ENCODE data around the gene TMEM201. TPM values are rescaled to one million over a fixed set of nuclear protein-coding genes. Genes with fewer than 3 reads are reported as not detected.

The TMEM201 gene
- total and polyA plus RNA-seq, 2 of the 8 experiments (the other 6 are each of a cell fraction or from before 2014, with no cell fraction given) = 8.2 to 27.1 TPM

DNA sequence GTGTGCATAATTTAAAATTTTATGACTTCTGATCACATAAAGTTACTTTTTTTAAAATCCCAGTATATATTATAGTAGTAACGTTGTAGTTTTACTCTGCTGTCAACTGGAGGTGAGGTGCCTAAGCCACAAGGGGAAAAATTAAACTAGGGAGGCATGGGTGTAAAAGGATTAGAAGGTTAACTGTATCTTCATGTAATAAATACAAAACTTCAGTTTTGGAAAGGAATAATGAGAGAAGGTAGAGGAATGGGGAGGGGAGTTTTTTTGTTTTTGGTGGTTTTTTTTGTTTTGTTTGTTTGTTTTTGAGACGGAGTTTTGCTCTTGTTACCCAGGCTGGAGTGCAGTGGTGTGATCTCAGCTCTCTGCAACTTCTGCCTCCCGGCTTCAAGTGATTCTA, 43.8 kb upstream of the TMEM201 start (continued):
- TF ChIP-seq, protein P1, sequence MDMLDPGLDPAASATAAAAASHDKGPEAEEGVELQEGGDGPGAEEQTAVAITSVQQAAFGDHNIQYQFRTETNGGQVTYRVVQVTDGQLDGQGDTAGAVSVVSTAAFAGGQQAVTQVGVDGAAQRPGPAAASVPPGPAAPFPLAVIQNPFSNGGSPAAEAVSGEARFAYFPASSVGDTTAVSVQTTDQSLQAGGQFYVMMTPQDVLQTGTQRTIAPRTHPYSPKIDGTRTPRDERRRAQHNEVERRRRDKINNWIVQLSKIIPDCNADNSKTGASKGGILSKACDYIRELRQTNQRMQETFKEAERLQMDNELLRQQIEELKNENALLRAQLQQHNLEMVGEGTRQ (IDR thresholded peaks at IDR 0.05; ENCODE audit: low read length) = no peak
